ENCODE results near the gene CORO2B.
"Not testable (repeated sequence)": the region's sequence is repeated elsewhere in the genome, so short reads cannot be mapped to it uniquely, and the experiment has no call there.

CORO2B gene

GRCh38 chr15:68590721-68591389 lies 12.1 kb downstream of the CORO2B start:
- DNase-seq (ENCODE audit: low spot score): no peak

GRCh38 chr15:68592054-68592453 lies 13.3 kb downstream of the CORO2B start:
- no peak for DNase-seq (ENCODE audit: low spot score)

GRCh38 chr15:68592544-68592943 lies 13.8 kb downstream of the CORO2B start:
- no peak for DNase-seq (ENCODE audit: low spot score)

GRCh38 chr15:68593341-68593740 lies 14.5 kb downstream of the CORO2B start:
- DNase-seq (ENCODE audit: low spot score): no peak

- no peak for DNase-seq (ENCODE audit: low spot score)
Measured at GRCh38 chr15:68593828-68594532, 15.2 kb downstream of the CORO2B start.

- DNase-seq (ENCODE audit: low spot score): no peak
Measured at GRCh38 chr15:68594533-68595259, 15.9 kb downstream of the CORO2B start.

- no peak for DNase-seq (ENCODE audit: low spot score)
Measured at GRCh38 chr15:68595260-68595564, 16.4 kb downstream of the CORO2B start.

- no peak for DNase-seq (ENCODE audit: low spot score)
Measured at GRCh38 chr15:68595761-68596160, 17.0 kb downstream of the CORO2B start.

- no peak for DNase-seq (ENCODE audit: low spot score)
Measured at GRCh38 chr15:68596691-68597090, 17.9 kb downstream of the CORO2B start.

- DNase-seq (ENCODE audit: low spot score): no peak
Measured at GRCh38 chr15:68597581-68597980, 18.8 kb downstream of the CORO2B start.

GRCh38 chr15:68598171-68599152 lies 19.7 kb downstream of the CORO2B start:
- DNase-seq (ENCODE audit: low spot score): no peak

GRCh38 chr15:68599153-68599545 lies 20.4 kb downstream of the CORO2B start:
- DNase-seq (ENCODE audit: low spot score): no peak

- peak; percentile 82 for DNase-seq (ENCODE audit: low spot score)
Measured at GRCh38 chr15:68599560-68600071, 20.8 kb downstream of the CORO2B start.

GRCh38 chr15:68601206-68602197 lies 22.7 kb downstream of the CORO2B start:
- no peak for DNase-seq (ENCODE audit: low spot score)

GRCh38 chr15:68602459-68603215 lies 23.8 kb downstream of the CORO2B start:
- no peak for DNase-seq (ENCODE audit: low spot score)

- no peak for DNase-seq (ENCODE audit: low spot score)
Measured at GRCh38 chr15:68603216-68603595, 24.4 kb downstream of the CORO2B start.

- DNase-seq (ENCODE audit: low spot score): no peak
Measured at GRCh38 chr15:68603951-68604350, 25.2 kb downstream of the CORO2B start.

- DNase-seq (ENCODE audit: low spot score): not testable (repeated sequence)
Measured at GRCh38 chr15:68604840-68605478, 26.2 kb downstream of the CORO2B start.

- no peak for DNase-seq (ENCODE audit: low spot score)
Measured at GRCh38 chr15:68606375-68606774, 27.6 kb downstream of the CORO2B start.
